HG03432 (cell line): ENCODE data around the gene PTX4.

Experiments
- ATAC-seq: cut with Tn5 transposase; IDR thresholded peaks from one replicate; pipeline ENCODE4 v1.9.1; 2021; ENCODE audit warnings: mild to moderate bottlenecking, moderate library complexity; ENCODE audit not compliant: unreplicated experiment

Gene PTX4

GRCh38 chr16:1464894-1465566 lies 23.7 kb downstream of the PTX4 start:
- no peak for ATAC-seq

DNA sequence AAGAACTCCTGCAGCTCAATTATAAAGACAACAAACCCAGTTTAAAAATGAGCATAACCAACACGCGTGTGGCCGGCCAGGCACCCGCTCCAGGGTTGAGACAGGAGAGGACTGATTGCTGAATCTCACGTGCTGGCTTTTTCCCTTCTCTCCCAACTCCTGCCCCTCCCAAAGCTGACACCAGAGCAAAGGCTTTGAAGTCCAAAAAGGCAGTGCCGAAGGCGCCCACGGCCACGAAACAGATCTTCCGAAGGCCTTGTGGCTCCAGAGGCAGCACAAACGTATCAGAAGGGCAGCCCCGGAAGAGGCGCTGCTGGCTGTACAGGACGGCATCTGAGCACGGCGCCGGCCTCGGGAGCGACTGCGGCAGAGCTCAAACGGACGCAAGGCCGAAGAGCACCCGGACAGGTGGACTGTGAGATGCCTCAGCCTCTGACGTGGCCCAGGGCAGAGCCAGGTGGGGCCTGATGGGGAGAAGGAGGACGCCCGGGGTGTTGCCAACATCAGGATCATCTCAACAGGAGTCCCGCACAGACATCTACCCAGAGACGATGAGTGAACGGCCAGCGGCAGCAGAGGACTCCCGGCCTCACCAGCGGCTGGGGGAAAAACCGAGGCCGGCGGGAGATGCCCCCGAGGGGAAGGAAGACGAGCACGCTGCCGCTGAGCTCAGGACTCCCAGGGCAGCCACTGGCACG lies 24.4 kb downstream of the PTX4 start:
- no peak for ATAC-seq

DNA sequence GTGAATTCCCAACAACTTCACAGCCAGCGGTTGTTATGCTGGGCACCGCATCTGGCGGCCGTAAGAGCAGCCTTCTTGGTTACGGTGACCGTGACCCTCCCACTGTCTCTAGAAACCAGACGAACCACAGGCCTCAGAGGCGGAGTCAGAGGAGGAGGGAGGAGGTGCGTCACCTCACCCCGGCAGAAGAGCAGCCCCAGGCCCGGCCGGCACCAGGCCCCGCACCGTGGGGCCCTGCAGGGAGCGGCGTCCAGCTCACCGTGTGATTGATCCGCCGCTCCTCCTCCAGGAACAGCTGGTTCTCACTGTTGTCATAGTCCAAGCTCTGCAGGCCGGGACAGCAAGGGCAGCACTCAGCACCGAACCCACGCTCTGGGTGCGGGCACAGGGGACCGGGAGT lies 27.6 kb downstream of the PTX4 start:
- no peak for ATAC-seq

- no peak for ATAC-seq
Measured at GRCh38 chr16:1460602-1461138, 28.1 kb downstream of the PTX4 start.

DNA sequence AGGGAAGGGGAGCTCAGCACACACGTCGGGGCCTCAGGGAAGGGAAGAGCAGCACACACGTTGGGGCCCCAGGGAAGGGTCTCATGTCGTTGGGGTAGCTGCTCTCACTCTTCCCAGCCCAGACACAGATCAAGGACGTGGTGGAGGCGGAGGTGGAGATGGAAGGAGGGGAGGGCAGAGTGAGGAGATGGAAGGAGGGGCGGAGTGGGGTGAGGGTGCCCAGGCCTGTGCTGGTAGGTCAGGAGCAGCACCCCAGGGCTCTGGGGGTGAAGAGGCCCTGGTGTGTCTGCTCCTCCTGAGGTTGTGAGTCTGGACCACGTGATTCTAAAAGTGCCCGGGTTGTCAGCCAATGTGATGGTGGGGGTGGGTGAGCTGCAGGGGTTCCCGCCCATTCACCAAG lies 28.8 kb downstream of the PTX4 start:
- ATAC-seq, result no peak

GRCh38 chr16:1458977-1459341 lies 29.8 kb downstream of the PTX4 start:
- no peak for ATAC-seq

DNA sequence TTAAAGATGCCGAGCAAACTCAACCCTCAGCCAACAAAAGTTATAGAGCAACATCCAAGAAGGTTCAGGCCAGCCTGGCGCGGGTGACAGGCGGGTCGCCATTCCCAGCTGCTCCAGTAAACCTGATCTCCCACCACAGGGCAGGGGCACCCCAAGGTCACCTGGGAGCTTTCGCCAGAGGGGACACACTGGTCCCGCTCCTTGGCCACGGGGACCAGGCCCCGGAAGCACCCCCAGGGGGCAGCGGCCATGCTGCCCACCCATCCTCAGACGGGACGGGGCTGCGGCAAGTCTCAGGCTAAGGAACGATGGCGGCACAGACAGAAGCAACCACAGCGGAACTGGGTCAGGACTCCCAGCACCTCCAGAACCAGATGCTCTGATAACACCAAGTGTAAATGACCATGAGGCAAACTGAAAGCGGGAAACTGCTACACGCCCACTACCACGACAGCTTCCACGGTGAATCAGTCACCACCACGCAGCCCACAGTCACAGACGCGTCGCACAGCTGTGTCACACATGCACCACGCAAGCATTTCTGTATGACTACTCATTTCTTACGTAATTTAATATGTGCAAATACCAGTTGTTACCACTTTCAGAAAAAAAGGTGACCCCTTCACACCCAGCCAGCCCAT lies 30.3 kb downstream of the PTX4 start:
- no peak for ATAC-seq

DNA sequence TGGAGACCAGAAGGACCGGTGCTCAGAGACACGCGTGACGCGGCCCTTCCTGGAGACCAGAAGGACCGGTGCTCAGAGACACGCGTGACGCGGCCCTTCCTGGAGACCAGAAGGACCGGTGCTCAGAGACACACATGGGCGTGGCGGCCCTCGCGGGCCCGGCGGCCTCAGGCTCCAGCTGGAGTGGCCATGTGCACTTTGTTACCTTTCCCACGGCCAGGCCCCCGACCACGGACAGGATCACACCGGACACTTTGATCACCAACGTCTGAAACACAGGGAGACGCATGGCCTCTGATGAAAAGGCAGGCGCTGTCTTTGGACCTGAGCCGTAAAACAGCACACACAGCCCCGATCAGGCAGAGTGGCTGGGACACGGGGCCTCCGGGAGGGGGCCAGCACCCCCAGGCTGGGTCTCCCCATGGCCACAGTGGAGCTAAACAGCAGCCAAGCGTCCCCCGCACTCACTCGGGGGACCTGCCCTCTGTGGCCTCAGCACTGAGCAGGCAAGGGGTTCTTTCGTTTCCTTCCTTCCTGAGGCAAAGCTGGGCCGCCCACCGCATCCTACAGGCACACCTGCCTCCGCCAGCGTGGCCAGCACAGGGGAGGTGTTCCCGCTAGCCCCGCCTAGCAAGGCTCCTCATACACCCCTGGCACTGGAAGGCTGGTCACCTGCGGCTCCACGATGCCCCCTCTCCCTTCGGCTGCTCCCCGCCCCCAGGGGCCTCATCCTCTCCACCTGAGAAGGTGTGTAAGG lies 31.1 kb downstream of the PTX4 start:
- no peak for ATAC-seq

DNA sequence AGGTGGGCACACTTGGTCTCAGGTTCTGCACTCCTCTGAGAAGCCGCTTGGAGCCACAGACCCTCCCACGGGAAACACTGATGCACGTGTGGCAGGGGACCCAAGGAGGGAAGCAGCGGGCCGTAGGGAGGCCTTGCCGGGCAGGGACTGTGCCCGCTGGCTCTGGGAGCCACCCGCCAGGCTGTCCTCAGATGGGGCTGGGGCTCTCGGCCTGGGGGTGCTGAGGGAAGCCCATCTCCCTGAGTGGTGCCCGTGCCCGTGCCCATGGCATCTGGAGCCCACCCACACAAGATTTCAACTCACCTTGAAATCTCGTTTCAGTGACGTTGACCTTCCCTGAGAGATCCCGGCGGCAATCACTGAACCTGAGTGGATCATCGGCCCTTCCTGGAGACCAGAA lies 31.8 kb downstream of the PTX4 start:
- ATAC-seq, result no peak

GRCh38 chr16:1455190-1456171 lies 33.3 kb downstream of the PTX4 start:
- ATAC-seq, result no peak

- no peak for ATAC-seq
Measured at GRCh38 chr16:1454561-1454960, 34.2 kb downstream of the PTX4 start.

DNA sequence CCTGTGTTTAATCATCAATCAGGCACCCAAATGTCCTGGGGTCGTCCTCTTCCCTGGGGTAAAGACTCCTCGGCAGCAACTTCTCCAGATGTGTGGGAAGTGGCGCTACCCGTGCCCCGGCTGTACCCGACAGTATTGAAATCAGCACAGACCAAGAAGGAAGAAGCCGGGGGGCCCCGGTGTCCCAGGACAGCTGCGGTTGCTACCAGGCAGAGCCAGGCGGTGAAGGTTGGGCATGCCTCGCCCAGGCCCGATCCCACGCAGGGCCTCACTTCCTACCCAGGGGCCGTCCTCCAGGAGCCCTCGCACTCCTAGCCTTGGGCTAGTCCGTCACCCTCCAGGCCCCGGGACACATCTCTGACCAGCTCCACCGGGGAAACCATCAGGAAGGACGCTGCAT lies 35.4 kb downstream of the PTX4 start:
- no peak for ATAC-seq

DNA sequence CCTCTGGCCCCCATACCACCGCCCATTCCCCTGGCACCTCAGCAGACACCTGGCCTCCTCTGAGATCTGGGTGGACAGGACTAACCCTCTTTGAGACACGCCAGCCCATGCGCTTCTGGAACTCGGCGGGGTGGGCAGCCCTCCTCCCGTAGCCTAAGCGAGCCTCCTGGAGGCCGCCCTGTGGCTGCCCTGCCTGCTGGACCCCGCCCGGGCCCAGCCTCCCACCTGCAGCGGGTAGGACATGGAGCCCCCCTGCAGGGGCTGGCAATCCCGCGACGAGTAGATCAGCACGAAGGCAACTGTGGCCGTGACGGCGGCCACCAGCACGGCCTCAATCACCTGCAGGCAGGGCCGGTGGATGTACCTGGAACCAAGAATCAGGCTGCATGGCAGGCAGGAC lies 36.2 kb downstream of the PTX4 start:
- no peak for ATAC-seq

DNA sequence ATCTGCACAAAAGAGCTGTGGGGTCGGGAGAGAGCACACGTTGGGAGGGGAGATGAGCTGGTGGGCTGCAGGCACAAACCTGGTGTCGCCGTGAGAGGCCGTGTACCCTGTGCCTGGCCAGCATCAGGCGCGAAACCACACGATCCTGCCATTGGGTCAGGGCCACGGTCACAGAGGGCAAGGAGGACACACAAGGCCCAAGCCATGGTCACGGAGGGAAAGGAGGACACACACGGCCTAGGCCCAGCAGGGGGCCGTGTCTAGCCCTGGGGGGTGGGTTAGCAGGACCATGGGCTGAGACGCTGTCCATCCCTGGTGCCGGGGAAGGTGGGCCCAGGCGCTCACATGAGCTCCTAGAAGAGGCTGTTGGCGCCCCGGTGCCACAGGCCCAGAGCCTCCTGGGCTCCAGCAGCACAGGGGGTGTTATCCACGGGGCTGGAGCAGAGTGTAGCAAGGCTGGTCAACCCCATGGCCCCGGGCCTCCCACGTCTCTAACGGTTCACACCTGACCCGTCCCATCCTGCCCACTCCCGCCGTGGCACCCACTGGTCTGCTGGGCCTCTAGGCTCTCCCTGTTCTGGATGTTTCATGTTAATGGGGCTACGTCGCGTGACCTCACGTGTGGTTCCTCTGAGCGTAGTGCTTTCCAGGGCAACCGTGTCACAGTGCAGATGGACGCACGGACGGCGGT lies 36.9 kb downstream of the PTX4 start:
- ATAC-seq, result no peak

- no peak for ATAC-seq
Measured at GRCh38 chr16:1450841-1451240, 37.9 kb downstream of the PTX4 start.

DNA sequence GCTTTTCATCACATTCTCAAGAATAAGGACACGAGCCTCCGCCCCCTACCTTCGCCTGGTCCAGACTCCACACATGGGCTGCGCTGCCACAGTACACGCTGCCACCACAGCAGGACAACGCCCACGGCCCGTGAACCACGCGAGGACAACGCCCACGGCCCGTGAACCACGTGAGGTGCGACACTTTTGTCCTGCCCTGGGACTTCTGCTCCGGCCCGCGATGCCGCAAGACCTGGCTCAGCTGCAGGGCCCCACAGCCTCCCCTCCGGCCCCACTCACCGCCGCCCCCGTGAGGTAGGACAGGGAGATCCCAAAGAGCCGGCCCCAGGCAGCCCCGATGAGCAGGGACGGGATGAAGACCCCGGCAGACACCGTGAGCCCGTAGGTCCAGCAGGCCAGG lies 38.5 kb downstream of the PTX4 start:
- ATAC-seq, result no peak

DNA sequence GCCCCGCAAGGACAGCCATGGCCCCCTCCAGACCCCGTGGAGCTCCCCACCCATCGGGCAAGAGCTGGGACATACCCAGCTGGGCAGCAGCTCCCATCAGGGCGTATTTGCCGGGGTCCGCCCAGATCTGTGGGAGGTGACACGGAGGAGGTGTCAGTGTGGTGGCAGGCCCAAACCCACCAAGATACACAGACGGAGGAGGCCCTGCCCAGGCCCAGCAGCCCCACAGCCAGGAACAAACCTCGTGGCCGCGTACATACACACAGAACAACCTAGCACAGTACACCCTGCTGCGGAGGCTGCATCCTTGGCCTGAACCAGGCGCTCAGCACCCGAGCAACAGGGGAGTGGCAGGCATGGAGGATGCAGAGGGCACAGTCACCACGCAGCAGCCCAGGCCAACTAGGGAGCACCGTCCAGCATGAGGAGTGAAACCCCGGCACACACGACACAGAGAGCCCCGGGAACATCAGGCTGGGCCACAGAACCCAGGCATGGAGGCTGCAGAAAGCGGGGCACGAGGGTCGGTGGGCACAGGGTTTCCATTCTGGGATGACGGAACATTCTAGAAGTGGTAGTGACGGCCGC lies 39.4 kb downstream of the PTX4 start:
- no peak for ATAC-seq

DNA sequence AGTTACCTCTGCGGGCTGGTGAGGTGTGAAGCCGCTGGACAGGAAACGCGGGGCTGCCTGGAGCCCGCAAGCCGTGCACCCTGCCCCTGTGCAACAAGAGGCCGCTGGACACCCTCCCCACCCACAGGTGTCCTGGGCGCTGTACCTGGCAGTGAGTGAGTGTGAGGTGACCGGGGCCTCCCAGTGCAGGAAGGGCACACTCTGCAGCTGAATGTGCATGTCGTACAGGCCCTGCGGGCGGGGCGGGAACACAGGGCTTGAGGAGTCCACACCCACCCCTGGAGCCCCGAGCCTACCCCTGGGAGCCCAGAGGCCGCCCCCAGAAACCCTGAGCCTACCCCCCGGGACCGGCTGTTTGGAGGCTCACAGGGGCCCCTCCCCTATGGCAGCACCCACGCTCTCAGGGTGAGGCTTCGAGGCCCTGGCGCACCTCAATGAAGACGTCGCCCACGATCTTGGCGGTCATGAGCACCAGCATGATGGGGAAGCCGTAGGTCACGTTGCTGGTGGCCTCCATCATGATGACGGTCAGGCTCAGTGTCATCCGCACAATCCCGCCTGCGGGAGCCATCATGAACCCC lies 40.1 kb downstream of the PTX4 start:
- no peak for ATAC-seq

DNA sequence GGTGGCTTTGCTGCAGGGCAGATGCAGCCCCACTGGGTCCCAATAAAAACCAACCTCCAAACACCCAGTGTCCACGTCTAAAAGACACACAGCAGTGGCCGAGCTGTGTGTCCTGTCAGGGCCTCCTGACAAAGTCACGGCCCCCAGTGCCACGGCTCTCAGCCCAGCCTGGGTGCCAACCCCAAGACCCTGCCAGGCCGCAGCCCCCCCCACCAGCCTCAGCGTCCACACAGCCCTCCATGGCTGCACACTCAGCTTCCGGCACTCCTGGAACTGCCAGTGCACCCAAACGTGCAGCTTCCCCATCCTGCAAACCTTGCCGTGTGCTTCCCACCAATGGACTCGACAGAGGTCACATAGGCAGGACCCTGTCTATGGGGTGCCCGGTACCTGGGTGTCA lies 40.8 kb downstream of the PTX4 start:
- no peak for ATAC-seq
